ENCODE measurements around the gene GRM5.

GRCh38 chr11:88810420-88811097 lies 255.2 kb downstream of the GRM5 start:
- no peak for TF ChIP-seq POLR2AphosphoS5 (IDR thresholded peaks at IDR 0.05; ENCODE audit: low read depth, low read length)
- no peak for TF ChIP-seq POLR2A (IDR thresholded peaks at IDR 0.05; ENCODE audit: low read depth, low read length)
- no peak for TF ChIP-seq TAF1 (IDR thresholded peaks at IDR 0.05; ENCODE audit: borderline replicate concordance, low read depth, low read length)
